Stimulated activated CD8-positive, alpha-beta memory T cell treated with anti-CD3 and anti-CD28 coated beads, Interleukin-12 subunit alpha, Interleukin-12 subunit beta, amount 100 ng/mL, for 1 hour (primary cell): ENCODE results near the gene TAF13.
"Not testable (repeated sequence)": the region's sequence is repeated elsewhere in the genome, so short reads cannot be mapped to it uniquely, and the experiment has no call there.

Source experiments
- DNase-seq: peaks from one replicate; pipeline ENCODE4 v3.0.0-alpha.2; 2020; ENCODE audit warnings: low read depth

The TAF13 gene

DNA sequence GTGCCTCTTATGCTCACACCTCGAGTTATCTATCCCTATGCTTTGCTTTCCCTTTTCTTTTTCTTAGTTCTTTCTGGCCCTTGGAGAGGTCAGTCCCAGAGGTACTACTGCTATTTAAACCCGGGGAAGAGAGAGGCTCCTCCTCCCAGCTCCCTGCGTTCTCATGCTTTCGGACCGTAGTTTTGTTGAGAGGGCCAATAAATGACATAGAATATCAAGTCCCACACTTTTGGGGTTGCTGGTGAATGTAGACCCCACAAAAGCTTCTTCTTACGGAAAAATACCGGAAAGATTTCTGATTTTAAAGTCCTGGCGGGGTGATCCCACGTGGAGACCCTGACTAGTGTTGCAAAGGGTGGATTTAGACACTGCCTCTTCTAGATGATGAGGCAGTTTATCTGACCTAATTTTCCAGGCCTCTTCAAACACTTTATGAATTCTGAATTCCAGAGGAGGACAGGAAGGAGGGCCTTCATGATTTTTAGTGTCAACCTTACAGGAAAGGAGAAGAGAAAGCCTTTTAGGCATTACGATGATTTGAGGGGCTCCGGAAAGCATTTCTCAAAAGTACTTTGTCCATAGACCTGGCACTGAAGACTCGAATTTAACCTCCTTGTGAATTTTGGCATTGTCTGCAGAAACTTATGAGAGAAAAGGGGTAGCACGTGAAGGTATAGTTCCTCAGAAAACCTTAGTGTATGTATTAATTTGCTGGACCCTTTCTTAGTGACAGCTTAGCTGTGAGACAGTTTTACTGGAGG, 15.5 kb upstream of the TAF13 start:
- no peak for DNase-seq

DNA sequence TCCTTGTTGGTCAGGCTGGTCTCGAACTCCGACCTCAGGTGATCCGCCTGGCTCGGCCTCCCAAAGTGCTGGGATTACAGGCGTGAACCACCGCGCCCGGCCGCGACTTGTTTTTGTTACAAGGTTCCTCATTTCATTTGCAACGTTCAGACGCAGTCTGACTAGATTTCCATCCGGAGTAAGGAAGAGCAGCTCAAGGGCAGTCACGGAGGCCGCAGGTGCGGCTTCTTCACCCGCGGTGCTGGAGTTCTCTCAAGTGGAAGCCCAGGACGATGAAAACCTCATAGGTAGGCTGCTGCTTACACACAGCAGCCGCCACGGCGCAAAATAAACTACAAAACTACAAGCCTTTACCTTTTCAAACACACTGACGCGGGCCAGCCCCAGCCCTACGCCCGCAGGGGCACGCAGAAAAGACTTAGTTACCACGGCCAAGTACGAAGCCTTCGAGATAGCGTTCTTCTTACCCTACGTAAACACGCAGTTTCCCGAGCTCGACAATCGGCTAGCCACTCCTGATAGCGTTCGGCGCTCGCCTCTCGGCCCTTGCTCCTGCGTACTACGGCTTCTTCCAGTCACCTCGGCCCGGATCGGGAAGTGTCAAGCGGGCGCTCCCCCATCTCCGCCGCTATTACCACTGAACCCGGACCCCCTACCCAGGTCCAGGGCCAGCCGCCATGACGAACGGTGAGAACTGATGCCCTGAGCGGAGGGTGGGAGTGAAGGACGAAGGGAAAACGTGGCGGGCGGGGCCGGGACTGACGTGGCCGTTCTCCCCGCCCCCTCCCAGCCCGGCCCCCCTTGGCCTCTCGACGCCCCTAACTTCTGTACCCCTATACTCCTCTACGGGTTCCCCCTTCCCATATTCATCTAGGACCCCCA, 14.6 kb upstream of the TAF13 start, which contains the start of gene TMEM167B:
Gene TMEM167B, plus strand, starts transcription at position 569 of the 882 bp plus-strand sequence. Its CDS starts 109 bp downstream, at position 678.
- peak; percentile 78 for DNase-seq

DNA sequence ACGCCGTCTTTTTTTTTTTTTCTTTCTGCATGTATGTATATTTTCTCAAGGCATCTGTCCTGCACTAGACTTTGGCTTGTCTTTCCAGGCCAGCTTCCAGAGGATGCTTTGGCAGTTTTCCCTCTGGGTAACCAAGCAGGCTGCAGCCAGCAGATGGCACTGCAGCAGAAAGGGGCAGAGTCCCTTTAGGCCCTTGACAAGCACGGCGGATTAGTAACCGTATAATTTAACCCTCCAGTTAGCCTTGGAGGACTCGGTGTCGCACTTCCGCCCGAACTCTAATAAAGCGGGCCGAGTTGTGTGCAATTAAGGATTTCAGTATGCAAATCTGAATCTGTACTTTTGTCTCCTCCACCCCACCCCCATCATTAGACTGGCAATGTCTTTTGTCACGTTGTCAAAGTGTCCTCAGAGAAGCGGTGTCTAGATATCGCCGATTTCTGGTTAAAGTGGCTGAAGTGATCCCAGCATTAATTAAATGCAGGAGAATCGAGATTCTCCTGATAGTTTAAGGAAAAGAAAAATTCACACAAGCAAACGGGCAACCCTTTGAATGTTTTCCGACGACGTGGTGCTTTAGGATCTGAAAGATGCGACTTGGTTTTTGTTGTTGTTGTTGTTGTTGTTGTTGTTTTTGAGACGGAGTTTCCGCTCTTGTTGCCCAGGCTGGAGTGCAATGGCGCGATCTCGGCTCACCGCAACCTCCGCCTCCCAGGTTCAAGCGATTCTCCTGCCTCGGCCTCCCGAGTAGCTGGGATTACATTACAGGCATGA, 13.6 kb upstream of the TAF13 start:
- DNase-seq, result no peak

DNA sequence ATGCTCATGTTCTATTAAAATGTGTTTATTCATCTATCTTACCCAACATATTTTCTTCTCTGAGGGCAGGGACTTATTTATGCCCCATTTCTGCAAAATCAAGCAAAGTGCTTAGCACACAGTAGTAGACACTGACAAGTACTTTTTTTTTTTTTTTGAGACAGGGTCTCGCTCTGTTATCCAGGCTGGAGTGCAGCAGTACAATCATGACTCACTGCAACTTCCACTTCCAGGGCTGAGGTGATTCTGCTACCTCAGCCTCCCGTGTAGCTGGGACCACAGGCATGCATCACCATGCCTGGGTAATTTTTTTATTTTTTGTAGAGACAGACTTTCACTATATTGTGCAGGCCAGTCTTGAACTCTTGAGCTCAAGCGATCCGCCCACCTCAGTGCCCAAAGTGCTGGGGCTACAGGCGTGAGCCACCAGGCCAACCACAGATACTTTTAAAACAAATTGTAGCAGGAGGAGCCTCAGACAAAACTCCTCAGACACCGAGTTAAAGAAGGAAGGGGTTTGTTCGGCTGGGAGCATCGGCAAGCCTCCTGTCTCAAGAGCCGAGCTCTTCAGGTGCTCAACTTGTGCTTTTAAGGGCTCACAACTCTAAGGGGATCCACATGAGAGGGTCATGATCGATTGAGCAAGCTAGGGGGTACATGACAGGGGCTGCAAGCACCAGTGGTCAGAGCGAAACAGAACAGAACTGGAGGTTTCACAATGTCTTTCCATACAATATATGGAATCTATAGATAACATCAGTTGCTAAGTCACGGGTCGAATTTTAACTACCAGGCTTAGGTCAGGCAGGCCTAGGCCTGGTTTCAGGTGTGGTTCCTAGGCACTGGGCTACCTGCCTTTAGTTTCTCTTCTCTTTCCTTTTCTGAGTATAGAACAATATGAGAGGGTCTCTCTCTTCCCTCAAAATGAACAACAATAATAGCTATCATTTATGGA, 9.0 kb upstream of the TAF13 start:
- no peak for DNase-seq

DNA sequence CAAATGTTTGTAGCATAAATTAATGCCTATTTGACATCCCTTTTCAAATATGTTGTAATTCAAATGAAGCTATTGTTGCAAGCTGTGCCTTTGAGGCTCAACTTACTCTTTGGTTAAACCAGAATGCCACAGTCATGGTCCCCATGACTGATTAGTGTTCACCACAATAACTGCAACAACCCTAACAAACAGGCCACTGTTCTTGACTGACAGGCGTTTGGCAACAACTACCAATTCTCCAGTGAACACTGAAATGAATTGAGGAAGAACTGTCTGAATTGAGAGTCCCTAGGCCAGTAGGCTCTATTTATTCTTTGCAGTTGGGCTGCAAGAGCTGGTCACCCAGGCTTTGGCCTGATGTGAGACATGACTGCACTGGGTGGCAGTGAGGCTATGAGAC, 8.1 kb upstream of the TAF13 start:
- no peak for DNase-seq

DNA sequence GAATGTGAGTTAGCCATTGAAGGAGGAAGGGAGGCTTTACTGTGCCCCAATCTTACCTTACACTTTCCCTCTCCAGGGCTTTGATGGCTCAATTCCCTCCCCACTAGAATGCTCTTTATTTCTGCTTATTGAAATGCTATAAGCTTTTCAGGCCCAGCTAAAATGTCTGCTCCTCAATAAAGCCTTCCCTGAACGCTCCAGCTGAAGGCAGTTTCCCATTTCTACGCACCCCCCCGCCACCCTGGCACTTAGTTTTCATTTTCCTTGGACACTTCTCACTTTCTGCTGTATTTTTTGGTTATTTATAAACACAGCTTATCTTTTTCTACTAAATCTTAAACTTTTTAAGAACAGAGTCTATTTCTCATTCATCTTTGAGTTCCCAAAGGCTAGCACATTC, 7.7 kb upstream of the TAF13 start:
- DNase-seq, result no peak

DNA sequence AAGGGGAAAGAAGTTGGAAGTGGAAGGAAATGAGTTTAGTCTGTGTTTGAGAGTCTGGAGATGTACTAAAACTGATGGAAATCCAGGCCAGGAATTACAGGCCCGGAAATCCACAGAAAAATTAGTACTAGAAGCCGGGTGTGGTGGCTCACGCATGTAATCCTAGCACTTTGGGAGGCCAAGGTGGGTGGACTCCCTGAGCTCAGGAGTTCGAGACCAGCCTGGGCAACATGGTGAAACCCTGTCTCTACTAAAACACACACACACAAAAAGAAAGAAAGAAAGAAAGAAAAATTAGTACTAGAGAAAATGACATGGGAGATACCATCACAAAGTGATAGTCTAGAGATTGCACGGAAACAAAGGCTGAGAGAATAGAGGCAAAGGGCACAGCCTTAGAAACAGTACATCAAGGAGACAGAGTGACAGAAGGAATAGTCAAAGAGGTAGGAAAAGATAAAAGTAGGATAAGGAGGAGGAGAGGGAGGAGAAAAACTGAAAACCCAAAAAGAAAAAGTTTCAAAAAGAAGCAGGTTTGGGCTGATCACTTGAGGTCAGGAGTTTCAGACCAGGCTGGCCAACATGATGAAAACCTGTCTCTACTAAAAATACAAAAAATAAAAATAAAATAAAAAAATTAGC, 4.8 kb upstream of the TAF13 start:
- no peak for DNase-seq

DNA sequence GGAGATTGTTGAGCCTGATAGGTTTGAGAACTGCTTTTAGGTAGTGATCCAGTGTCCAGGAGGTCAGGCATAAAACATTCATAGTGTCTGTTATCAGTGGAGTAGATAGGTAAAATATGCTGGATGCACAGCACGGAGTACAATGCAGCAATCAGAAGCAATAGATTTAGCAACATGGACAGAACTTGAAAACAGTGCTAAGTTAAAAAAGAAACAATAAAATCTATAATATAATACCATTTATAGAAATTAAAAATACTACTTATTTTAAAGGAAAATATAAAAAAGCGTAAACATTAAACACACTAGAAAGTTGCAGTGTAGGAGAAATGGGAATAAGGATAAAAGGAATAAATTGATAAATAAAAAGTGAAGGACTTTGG, 3.4 kb upstream of the TAF13 start:
- no peak for DNase-seq

DNA sequence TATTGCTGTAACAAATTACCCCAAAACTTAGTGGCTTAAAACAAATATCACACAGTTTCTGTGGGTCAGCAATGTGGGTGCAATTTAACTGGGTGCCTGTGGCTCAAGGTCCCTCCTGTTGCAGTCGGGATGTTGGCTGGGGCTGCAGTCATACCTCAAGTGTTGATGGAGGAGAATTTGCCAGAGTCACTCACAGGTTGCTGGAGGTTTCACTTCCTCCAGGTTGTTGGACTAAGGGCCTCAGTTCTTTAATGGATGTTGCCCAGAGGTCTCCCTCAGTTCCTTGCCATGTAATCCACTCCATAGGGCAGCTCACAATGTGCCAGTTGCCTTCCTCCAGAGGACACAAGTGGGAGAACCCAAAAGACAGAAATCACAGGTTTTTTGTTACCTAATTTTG, 2.5 kb upstream of the TAF13 start:
- no peak for DNase-seq

DNA sequence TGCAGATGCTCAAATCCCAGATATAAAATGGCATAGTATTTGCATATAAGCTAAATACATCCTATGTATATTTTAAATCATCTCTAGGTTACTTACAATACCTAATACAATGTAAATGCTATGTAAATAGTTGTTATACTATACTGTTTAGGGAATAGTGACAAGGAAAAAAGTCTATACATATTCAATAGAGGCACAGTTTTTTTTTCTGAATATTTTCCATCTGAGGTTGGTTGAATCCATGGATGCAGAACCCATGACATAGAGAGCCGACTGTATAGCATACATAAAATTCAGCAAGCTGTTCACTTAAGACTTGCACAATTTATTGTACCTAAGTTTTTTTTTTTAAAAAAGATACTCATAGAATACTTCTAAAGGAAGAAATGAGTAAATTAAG, 6.5 kb downstream of the TAF13 start:
- DNase-seq, result no peak

DNA sequence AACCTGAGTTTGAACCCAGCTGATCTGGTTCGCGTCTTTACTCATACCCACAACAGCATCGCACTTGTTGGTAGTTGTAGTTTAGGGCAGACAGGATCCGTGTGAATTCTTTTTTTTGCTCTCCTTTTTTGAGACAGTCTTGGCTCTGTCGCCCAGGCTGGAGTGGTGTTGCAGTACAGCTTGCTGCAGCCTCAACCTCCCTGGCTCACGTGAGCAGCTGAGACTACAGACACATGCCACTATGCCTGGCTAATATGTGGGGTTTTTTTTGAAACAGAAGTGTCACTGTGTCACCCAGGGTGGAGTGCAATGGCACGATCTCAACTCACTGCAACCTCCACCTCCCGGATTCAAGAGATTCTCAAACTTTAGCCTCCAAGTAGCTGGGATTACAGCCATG, 7.9 kb downstream of the TAF13 start:
- no peak for DNase-seq

DNA sequence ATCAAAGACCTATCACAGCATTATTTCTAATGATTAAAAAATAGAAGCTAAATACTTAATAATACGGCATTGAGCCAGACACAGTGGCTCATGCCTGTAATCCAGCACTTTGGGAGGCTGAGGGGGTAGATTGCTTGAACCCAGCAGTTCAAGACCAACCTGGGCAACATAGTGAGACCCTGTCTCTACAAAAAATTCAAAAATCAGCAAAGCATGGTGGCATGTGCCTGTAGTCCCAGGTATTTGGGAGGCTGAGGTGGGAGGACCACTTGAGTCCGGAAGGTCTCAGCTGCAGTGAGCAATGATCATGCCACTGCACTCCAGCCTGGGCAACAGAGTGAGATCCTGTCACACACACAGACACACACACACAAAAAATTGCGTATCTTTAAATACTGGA, 10.7 kb downstream of the TAF13 start:
- no peak for DNase-seq

DNA sequence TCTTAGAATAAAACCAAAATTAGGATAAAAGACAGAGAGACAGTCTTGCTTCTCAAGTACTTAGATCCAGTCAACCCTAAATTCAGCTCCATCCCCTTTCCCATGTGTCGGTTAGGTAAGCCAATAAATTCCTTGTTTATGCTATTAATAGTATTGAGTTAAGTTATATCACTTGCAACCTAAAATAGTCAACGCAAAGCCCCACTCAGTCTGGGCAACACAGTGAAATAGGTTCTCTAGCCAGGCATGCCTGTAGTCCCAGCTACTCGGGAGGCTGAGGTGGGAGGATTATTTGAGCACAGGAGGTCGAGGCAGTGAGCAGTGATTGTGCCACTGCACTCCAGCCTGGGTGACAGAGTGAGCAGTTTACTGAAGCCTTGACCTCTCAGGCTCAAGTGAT, 14.6 kb downstream of the TAF13 start:
- no peak for DNase-seq

DNA sequence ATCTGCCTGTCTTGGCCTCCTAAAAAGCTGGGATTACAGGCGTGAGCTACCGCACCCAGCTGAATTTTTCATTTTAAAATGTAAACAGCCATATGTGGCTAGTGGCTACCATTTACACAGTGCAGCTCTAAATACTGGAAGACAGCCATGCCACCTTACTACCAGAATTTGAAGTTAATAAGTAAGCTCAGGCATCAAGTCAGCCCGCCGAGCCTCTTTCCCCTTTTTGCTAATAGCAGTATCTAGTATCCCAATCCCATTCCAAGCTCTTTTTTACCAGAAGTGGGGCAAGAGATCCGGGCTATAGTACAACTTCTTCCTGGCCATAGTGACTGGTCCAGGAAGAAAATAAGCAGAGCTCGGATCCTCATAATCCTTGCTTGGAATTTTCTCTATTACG, 15.1 kb downstream of the TAF13 start:
- DNase-seq, result no peak

DNA sequence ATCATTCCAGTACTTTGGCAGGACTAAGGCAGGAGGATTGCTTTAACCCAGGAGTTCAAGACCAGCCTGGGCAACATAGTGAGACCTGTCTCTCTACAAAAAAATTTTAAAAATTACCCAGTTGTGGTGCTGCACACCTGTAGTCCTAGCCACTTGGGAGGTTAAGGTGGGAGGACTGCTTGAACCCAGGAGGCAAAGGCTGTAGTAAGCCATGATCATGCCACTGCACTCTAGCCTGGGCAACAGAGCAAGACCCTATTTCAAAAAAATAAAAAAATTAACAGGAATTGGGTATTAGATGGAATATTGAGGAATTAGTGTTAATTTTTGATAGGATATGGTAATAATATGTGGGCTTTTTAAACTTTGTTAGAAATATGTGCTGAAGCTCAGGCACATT, 16.8 kb downstream of the TAF13 start:
- DNase-seq, result no peak

DNA sequence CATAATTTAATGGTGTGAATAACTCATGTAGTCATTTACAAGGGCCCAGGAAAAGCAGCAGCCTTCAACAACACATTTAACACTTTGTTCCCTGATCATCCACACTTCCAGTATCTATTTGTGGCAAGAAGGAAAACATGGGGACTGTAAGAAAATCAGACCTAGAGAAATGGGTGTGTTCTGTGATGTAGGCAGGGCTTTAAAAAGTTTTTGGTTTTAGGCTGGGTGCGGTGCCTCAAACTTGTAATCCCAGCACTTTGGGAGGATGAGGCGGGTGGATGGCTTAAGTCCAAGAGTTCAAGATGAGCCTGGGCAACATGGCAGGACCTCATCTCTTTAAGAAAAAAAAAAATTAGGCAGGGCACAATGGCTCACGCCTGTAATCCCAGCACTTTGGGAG, 19.7 kb downstream of the TAF13 start:
- DNase-seq, result no peak

DNA sequence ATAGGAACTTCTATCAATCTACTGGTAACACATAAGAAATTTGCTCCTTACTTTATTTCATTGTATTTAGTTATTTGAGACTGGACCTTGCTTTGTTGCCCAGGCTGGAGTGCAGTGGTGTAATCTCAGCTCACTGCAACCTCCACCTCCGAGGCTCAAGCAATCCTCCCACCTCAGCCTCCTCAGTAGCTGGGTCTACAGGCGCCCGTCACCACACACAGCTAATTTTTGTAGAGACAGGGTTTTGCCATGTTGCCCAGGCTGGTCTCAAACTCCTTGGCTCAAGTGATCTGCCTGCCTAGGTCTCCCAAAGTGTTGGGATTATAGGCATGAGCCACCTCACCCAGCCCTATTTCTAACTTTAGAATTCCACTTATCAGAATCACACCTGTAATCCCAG, 23.7 kb downstream of the TAF13 start:
- DNase-seq, result not testable (repeated sequence)

DNA sequence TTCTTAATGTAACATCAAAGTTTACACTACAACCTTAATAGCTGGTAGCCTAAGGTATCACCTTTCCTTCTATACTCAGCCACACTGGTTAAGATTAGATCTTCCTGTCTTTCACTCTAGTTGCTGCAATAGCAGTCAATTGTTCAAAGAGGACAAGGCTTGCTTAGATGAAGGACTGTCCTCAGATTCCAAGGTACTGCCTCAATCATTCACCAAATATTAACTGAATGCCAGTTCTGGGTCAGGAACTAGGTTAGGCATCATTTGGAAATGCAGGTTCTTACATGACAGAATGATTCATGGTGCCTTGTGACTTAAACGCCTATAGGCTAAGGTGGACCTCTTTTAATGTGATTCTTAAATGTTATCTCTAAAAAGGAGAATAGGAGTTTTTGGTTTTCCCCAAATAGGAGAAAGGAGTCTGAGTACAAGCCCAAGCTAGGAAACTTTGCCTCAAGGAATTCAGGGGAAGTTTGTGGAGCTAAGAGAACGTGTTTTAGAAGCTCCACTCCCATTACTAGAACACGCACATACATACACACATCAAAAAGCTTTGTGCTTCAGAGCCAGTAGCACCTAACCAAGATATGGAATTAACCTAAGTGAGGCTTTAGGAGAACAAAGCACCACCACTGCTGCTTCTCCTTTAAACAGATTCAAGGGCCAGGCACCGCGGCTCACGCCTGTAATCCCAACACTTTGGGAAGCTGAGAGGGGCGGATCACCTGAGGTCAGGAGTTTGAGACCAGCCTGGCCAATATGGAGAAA, 25.4 kb downstream of the TAF13 start:
- no peak for DNase-seq

DNA sequence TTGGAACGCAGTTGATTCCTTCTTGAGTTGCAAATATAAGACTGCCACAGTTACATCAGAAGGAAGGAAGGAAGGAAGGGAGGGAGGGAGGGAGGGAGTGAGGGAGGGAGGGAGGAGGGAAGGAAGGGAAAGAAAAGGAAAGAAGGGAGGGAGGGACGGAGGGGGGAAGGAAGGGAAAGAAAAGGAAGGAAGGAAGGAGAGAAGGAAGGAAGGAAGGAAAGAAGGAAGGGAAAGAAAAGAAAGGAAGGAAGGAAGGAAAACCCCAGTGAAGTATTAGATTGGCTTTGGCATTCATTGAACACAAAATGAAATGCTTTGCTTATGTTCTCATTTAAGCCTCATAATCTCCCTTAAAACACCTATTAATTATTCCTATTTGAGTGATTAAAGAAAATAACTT, 27.5 kb downstream of the TAF13 start:
- no peak for DNase-seq

DNA sequence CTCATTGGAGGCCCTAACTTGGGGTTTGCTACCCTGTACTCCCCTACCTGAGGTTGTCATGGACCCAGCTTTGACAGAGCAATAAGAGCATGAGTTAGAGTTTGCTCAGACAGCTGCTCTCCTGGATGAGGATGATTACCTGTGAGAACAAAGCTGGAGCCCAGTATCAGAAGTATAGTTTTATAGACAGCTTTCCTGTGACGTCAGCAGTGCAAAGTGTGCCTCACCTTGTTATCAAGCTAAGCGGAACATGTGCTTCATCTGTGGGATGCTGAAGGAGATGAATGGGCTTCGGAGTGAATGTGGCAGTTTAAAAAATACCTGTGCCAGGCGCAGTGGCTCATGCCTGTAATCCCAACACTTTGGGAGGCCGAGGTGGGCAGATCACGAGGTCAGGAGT, 28.5 kb downstream of the TAF13 start:
- no peak for DNase-seq
